Uterus (tissue), 4 donors: ENCODE data around the gene ZCCHC2. TPM values are rescaled to one million over a fixed set of nuclear protein-coding genes. Genes with fewer than 3 reads are reported as not detected.

Experiments
- DNase-seq, 2 donors: peaks; one replicate each; pipeline ENCODE4 v3.0.0-alpha.2; 2019 to 2020
- H3K27ac ChIP-seq, 2 donors: fragments of 200-600 bp; sonication (generic); 1 replicate in 1 of 2; 2 replicates in 1 of 2; pipeline ENCODE4 v1.5.1; 2016 to 2018
- H3K27me3 ChIP-seq, 2 donors: fragments of 200-600 bp; sonication (generic); one replicate each; pipeline ENCODE4 v1.5.1; 2018 to 2019; ENCODE audit warnings: control low read depth in 1 of 2
- H3K36me3 ChIP-seq, 2 donors: fragments of 200-600 bp; sonication (generic); one replicate each; pipeline ENCODE4 v1.5.1; 2019; ENCODE audit warnings: control low read depth in 1 of 2
- H3K4me1 ChIP-seq, 2 donors: fragments of 200-600 bp; sonication (generic); one replicate each; pipeline ENCODE4 v1.5.1; 2018 to 2019; ENCODE audit warnings: control low read depth in 1 of 2
- H3K4me3 ChIP-seq, 2 donors: fragments of 200-600 bp; sonication (generic); 1 replicate in 1 of 2; 2 replicates in 1 of 2; pipeline ENCODE4 v1.5.1; 2018 to 2019; ENCODE audit warnings: mild to moderate bottlenecking in 1 of 2
- H3K9me3 ChIP-seq, 2 donors: fragments of 200-600 bp; sonication (generic); one replicate each; pipeline ENCODE4 v1.5.1; 2019; ENCODE audit warnings: control low read depth in 1 of 2
- POLR2A ChIP-seq, 2 donors: fragments of 450-650 bp; IDR thresholded peaks; one replicate each; pipeline ENCODE4 v1.6.1; 2016; ENCODE audit warnings: antibody characterized with exemption in 2 of 2, mild to moderate bottlenecking in 1 of 2, moderate library complexity in 1 of 2
- intact Hi-C: fragments of 100-400 bp; cut with DNase I; formaldehyde crosslinking; loops from one replicate; pipeline ENCODE4 v1.15.1; 2023; ENCODE audit warnings: low total_unique reads
- total RNA-seq, 4 donors: library from RNA; depleted of rRNA in 3 of 4; stranded (reverse); fragments of >200 nt in 3 of 4; gene quantifications; one replicate each; pipeline versions ENCODE4 v1.1.0 to v1.2.4, GENCODE V29; 2014 to 2023
- TF ChIP-seq, protein P1 (sequence below), 4 experiments: fragments of 200-600 bp in 2 of 4; fragments of 450-650 bp in 2 of 4; sonication (generic) in 2 of 4; IDR thresholded peaks; one replicate each; pipeline ENCODE4 v1.5.1; 2016 to 2019; ENCODE audit warnings: antibody characterized with exemption in 4 of 4, mild to moderate bottlenecking in 2 of 4, moderate library complexity in 1 of 4
- donor health status: DM: yes; HTN: yes; CAD: no.

The ZCCHC2 gene
- total RNA-seq, 4 donors from 2014 or later, result 7.4 to 44.8 (median 15.5) TPM

DNA sequence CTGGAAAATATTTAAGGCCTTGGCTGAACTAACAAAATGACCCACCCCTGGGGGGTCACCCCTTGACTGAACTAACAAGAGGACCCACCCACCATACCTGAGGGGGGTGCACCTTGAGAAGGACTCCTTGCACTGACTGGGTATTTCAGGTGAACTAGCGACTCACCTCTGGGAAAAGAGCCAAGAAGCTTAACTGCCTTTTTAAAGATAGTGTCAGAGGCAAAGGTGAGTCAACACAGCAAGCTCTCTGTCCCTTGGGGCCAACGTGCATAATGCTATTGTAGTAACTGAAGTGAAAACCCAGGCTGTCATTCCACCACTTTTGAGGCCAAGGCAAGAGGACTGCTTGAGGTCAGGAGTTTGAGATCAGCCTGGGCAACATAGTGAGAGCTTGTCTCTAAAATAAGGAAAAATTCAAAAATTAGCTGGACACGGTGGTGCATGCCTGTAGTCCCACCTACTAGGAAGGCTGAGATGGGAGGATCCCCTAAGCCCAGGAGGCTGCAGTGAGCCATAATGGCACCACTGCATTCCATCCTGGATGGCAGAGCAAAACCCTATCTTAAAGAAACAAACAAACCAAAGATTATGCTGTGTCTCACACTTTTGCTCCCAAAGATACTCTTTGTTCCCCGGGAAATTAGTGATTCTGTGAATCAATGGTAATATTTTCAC, 36.4 kb upstream of the ZCCHC2 start:
- intact Hi-C loops, result no loop called here
- no peak for TF ChIP-seq POLR2A (IDR thresholded peaks at IDR 0.05)
- TF ChIP-seq, protein P1, sequence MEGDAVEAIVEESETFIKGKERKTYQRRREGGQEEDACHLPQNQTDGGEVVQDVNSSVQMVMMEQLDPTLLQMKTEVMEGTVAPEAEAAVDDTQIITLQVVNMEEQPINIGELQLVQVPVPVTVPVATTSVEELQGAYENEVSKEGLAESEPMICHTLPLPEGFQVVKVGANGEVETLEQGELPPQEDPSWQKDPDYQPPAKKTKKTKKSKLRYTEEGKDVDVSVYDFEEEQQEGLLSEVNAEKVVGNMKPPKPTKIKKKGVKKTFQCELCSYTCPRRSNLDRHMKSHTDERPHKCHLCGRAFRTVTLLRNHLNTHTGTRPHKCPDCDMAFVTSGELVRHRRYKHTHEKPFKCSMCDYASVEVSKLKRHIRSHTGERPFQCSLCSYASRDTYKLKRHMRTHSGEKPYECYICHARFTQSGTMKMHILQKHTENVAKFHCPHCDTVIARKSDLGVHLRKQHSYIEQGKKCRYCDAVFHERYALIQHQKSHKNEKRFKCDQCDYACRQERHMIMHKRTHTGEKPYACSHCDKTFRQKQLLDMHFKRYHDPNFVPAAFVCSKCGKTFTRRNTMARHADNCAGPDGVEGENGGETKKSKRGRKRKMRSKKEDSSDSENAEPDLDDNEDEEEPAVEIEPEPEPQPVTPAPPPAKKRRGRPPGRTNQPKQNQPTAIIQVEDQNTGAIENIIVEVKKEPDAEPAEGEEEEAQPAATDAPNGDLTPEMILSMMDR (IDR thresholded peaks at IDR 0.05), result no peak
- no peak for DNase-seq

GRCh38 chr18:62487161-62487560, 35.7 kb upstream of the ZCCHC2 start:
- TF ChIP-seq, protein P1 (IDR thresholded peaks at IDR 0.05), result no peak
- TF ChIP-seq POLR2A (IDR thresholded peaks at IDR 0.05), result no peak
- DNase-seq, result no peak
- Histone ChIP-seq H3K4me3 (no peak overlapping the region), H3K9me3 (no peaks in the 10 kb centered on the region), H3K27me3 (no peaks in the 10 kb centered on the region), H3K4me1 (no peaks in the 10 kb centered on the region), H3K27ac (no peak overlapping the region), H3K36me3 (no peaks in the 10 kb centered on the region)
- intact Hi-C loops, result no loop called here

More for the DNA sequence above, 36.4 kb upstream of the ZCCHC2 start:
- Histone ChIP-seq H3K27ac (no peak overlapping the region), H3K27me3 (no peaks in the 10 kb centered on the region), H3K36me3 (no peaks in the 10 kb centered on the region), H3K4me1 (no peaks in the 10 kb centered on the region), H3K9me3 (no peaks in the 10 kb centered on the region), H3K4me3 (no peak overlapping the region)

- no peaks in the 10 kb centered on the region for H3K36me3 ChIP-seq
- intact Hi-C loops, result no loop called here
- no peak for DNase-seq
- H3K9me3 ChIP-seq, result no peaks in the 10 kb centered on the region
- no peak overlapping the region for H3K27ac ChIP-seq
- H3K4me3 ChIP-seq, result no peak overlapping the region
- no peak for TF ChIP-seq POLR2A (IDR thresholded peaks at IDR 0.05)
- TF ChIP-seq, protein P1 (IDR thresholded peaks at IDR 0.05), result no peak
- H3K27me3 ChIP-seq, result no peaks in the 10 kb centered on the region
- H3K4me1 ChIP-seq, result no peaks in the 10 kb centered on the region
Measured at GRCh38 chr18:62490967-62491695, 31.7 kb upstream of the ZCCHC2 start.

DNA sequence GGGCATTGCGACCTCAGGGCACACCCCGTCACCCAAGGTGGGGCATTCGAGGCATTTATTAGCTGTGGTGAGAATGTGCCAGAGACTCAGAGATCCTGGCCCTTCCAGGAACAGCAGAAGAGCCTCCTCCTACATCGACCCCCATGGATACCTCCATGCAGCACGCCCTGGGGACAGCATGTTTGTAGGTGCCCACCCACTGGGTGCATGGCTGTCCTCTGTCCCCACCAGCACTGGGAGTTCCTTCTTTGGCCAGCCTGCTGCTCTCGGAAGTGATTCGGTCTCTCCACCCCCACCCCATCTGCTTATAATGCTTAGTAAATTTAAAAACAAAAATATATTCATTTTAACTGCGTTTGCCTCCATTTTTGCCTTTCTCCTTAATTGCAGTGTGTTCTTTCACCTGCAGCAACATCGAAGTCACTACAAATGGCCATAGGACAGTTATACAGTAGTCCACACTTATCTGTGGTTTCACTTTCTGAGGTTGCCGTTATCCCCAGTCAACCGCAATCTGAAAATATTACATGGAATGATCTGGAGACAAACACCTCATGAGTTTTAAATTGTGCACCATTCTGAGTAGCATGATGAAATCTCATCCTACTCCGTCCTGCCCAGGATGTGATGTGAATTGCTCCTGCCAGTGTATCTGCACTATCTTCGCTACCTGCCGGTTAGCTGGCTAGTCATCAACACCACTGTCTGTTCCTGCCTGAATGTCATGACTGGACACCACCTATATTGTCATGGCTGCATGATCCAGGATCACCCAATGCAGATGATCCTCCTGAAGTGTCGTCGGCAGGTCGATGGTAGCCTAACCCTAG, 29.6 kb upstream of the ZCCHC2 start:
- no peaks in the 10 kb centered on the region for H3K36me3 ChIP-seq
- no peak overlapping the region for H3K27ac ChIP-seq
- intact Hi-C loops, result no loop called here
- TF ChIP-seq, protein P1 (IDR thresholded peaks at IDR 0.05), result no peak
- no peak for TF ChIP-seq POLR2A (IDR thresholded peaks at IDR 0.05)
- H3K9me3 ChIP-seq, result no peaks in the 10 kb centered on the region
- DNase-seq, result no peak
- H3K4me3 ChIP-seq, result no peak overlapping the region
- H3K27me3 ChIP-seq, result no peaks in the 10 kb centered on the region
- no peaks in the 10 kb centered on the region for H3K4me1 ChIP-seq
